Limb (tissue), 2 donors: ENCODE results near the gene AUTS2.

Source experiments
- DNase-seq, 2 donors: peaks; one replicate each; pipeline ENCODE4 v3.0.0-alpha.2; 2016; ENCODE audit errors: extremely low spot score in 2 of 2

The AUTS2 gene

GRCh38 chr7:70294211-70294911 lies 696.1 kb downstream of the AUTS2 start:
- DNase-seq = no peak

- no peak for DNase-seq
These were observed 700.7 kb downstream of the AUTS2 start for GRCh38 chr7:70298780-70299471.

DNA sequence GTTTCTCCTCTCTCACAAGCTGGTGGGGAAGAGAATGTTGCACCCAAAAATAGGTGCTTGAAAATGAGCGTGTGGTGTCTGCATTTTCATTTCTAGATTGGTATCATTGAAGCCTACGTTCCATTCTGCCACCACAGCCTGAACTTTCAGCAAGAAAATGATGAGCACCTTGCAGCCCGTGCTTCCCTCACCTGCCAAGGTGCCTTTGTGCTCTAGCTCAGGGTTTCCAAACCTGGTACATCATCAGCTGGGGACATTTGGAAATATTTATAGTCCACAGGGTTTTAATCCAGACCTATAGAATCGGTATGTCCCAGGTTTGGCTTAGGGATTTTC lies 701.2 kb downstream of the AUTS2 start:
- DNase-seq = no peak

DNA sequence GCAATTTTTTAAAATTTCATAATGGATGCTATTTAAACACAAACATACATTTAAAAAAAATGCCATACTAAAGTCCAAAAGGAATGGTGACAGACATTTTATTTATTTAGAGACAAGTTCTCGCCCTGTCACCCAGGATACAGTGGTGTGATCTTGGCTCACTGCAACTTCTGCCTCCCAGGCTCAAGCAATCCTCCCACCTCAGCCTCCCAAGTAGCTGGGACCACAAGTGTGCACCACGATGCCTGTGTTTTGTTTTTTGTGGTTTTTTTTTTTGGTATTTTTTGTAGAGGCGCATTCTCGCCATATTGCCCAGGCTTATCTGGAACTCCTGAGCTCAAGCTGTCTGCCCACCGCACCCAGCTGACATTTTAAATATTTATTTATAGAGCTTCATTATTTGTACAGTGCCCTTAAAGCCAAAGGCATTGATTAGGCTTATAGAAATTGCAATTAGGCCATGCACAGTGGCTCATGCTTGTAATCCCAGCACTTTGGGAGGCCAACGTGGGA lies 703.5 kb downstream of the AUTS2 start:
- DNase-seq = no peak

DNA sequence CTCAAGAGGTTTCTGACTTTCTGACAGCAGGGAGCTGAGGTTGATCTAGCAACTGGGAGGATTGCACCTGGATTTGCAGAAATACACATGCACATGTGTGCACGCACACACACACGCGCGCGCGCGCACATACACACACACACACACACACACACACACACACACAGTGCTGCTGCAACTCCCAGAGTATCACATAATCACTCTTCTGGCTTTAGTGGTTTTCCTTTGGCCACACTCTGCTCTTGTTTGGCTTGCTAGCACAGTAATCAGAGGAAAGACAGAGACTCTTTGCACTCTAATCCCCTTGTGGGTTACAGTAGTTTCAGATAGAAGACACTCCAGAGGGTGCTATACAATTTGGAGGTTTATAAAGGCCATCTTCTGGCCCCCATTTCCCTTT lies 705.0 kb downstream of the AUTS2 start:
- no peak for DNase-seq

DNA sequence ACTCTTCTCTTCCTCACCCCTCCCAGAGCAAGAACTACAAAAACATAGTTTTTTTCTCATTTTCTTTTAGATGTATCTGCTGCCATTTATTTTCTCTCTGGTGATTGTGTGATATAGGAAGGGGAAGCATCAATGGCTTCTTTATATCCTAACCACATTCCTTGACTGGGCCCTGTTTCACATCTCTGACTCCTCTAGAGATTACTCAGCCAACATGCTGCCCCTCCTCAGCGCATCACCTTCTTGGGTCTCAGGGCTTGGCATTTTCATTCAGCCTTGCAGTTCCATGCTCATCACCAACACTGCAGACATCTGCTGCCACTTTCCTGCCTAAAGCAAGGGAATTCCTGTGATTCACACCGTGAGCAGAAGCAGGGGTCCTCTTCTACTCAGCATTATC lies 705.5 kb downstream of the AUTS2 start:
- DNase-seq = no peak

- DNase-seq = peak in 1 of 2 donors; percentile 14
These were observed 707.9 kb downstream of the AUTS2 start for GRCh38 chr7:70306173-70306572.

GRCh38 chr7:70307544-70308106 lies 709.4 kb downstream of the AUTS2 start:
- DNase-seq = no peak

- no peak for DNase-seq
These were observed 714.1 kb downstream of the AUTS2 start for GRCh38 chr7:70312336-70312735.

DNA sequence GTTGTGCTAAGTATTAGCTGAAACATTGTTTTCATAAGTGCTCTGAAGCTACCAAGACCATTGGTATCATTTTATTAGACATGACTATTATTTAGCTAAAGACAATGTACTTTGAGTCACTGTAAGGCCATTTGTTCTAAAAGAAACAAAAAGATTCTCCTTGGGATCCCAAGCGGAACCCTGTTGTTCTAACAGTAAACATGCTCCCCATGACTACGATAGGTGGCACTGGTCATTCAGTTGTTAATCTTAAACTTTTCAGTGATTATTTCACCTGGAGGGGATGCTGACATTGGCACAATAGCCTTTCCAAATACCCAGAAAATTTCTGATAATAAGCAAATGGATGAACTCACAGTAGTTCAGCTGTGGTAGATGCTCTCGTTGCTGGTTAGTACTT lies 715.0 kb downstream of the AUTS2 start:
- no peak for DNase-seq

DNA sequence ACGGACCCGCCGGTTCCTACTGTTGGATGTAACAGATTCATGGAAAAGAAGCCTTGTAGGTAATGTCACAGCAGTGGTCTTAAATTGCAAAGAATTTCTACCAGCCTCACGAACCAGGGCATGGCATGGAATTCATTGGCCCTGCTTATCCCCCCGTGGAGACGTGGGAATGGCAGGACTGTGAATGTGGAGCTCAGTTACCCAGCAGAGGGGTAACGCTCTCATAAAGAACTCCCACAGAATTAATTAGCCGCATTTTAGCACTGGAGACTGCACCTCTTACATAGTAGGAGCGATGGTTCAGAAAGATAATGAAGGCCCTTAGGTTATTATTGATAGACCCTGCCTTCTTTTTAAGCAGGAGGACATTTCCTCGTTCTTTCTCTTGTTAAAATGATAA lies 715.4 kb downstream of the AUTS2 start:
- DNase-seq = no peak

GRCh38 chr7:70314221-70314620 lies 715.9 kb downstream of the AUTS2 start:
- no peak for DNase-seq

DNA sequence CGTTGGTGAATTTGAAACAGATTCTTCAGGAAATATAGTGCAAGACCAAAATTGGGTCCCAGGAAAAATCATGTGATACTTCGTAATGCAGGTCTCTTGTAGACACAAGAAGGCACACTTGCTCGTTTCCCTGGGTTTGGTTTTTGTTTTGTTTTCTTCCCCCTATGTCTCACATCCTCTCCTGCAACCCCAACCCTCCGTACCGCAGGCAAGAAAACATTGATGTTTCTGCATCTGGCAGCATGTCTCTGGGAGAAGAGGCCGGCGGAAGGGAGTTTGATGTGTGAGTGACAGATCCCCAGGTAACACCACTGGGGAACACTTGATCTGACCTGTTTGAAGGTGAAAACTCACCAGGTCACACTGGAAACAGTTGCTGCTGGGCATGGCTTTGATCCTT lies 718.5 kb downstream of the AUTS2 start:
- DNase-seq = no peak

GRCh38 chr7:70317356-70317755 lies 719.1 kb downstream of the AUTS2 start:
- DNase-seq = no peak

DNA sequence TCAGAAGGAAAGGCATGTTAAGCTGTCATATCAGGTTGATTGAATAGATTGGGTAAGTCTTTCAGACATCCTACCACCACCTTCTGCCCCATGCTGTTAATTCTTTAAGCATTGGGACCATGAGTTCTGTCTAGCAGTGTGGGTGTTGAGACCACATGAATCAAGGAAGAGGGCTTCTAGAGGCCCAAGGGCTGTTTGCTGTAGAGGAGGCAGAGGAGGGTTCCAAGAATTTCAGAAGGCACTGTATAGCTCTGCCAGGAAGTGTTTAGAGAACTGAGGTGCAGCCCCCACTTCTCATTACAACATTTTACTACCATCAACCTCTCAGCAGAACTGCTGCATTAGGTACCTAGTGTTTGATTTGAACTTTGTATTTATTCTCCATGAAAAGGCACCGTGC lies 720.2 kb downstream of the AUTS2 start:
- no peak for DNase-seq

DNA sequence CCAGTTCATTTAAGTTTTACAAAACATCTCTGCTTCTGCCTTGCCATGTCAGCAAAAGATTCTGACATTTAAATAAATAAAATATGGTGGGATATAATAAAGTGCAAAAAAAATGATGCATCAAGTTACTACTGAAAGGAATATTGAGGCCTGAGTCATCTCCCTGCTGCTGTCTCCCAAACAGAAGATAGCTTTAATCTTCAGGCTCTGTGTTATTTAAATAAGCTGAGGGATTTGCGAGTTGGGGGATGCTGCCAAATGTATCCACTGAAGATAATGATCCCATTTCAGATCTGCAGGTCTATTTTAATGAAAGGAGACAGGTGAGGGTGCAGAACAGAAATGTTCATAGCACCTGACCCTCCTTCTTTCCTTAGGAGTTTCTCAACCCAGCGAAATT lies 720.8 kb downstream of the AUTS2 start:
- no peak for DNase-seq

DNA sequence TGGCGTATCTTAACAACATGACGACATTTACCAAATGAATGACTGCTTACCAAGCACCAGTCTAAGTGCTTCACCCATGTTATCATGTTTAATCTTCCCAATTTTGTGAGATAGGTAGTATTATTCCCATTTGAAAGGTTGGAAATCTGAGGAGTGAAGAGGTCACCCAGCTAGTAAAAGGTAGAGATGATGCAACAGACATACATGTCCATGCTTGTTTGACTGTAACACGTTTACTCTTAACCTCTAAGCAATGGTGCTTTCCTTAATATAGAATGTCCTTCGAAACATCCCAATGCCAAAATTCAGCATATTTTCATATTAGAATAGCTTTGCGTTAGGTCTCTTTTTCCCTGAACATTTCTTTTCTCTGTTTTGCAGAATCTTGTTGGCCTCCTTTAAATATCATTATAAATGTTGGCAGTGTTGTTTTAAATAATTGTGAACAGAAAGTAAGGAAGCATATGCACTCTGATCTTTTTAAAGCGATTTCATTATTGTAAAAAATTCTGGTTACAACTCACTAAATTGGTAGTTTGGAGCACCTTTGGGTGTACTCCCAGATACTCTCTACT lies 722.8 kb downstream of the AUTS2 start:
- no peak for DNase-seq

DNA sequence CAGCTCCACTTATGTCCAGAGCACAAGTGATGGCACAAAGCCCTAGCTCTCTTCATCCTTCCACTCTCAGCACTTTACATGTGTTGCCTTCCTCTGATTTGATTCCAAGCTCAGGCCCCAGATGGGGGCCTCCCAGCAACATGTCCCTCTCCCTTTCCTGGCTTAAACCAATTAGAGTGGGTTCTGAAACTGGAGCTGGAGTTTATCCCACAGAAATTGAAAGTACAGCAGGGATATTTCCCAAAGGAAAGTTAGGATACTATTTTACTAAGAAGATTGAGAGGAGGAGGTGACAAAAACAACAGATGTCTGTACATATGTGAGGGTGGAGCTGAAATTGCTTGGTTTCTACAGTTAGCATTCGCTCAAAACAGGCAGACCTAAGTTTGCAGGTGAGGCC lies 724.6 kb downstream of the AUTS2 start:
- no peak for DNase-seq

DNA sequence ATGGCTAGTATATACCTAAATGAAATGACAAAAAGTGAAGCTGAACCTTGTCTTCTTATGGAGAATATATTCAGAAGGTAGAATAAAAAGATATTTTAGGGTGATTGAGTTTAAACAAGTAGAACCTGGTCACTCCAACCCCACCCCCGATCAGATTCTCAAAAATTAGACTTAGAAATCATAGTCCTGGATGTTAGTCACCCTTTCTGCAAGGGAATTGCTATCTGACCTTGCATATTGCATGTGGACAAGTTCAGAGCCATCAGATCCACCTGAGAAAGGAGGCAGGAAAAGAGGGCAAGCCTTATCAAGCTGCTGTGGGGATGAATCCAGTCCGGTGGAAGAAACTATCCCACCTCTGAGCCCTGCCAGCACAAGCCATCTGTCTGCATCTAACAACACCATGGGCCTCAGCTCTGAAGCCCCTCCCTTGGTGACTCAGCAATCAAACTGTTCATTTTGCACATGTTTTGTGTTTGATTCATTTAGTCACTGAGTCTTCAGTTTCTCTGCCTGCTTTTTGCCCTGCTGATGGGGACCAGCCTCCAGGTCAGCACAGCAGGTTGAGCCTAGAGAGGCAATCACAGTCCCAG lies 727.3 kb downstream of the AUTS2 start:
- no peak for DNase-seq

GRCh38 chr7:70334295-70334694 lies 736.0 kb downstream of the AUTS2 start:
- no peak for DNase-seq

DNA sequence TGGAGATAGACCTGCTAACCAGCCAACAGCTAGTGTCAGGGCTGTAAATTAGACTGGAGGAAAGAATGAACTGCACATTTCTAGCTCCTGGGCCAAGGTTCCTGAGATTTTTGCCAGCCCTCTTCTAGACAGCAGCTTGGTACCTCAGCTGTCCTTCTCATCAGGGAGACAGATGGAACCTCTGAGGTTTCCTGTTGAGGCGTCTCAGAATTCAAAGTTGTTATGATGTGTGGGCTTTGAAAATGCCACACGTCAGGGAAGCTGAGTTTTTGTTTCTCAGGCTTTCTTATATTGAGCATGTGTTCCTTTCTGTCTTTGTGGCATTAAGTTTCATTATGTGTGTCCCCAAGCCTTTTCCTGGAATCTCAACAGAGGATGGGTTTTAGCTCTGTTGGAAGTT lies 736.6 kb downstream of the AUTS2 start:
- DNase-seq = no peak

GRCh38 chr7:70336536-70336935 lies 738.3 kb downstream of the AUTS2 start:
- DNase-seq = no peak
